Mononuclear cell (primary cell): ENCODE results near the gene CADM4. TPM values are rescaled to one million over a fixed set of nuclear protein-coding genes. Genes with fewer than 3 reads are reported as not detected.
A peak's percentile ranks its signal among the peaks of the same experiment; 100 is the strongest.
"Not testable (repeated sequence)": the region's sequence is repeated elsewhere in the genome, so short reads cannot be mapped to it uniquely, and the experiment has no call there.

Experiments used
- H3K27me3 ChIP-seq: 2 replicates; pipeline ENCODE4 v1.6.0; 2011; ENCODE audit warnings: low read length, control low read depth; ENCODE audit not compliant: insufficient read depth
- H3K4me1 ChIP-seq: 2 replicates; pipeline ENCODE4 v1.5.1; 2011; ENCODE audit warnings: mild to moderate bottlenecking, low read length, control low read depth; ENCODE audit not compliant: insufficient read depth
- H3K4me3 ChIP-seq: 2 replicates; pipeline ENCODE4 v1.5.1; 2011; ENCODE audit warnings: mild to moderate bottlenecking, low read length, moderate library complexity
- H3K9me3 ChIP-seq: 2 replicates; pipeline ENCODE4 v1.5.1; 2011; ENCODE audit warnings: low read depth, mild to moderate bottlenecking, control low read depth, low read length
- total RNA-seq: library from RNA; depleted of rRNA; stranded (reverse); fragments of >200 nt; gene quantifications from one replicate; pipeline ENCODE4 v1.2.3, GENCODE V29; 2012

Gene CADM4
- total RNA-seq, 1 donor, result 0.42 TPM

DNA sequence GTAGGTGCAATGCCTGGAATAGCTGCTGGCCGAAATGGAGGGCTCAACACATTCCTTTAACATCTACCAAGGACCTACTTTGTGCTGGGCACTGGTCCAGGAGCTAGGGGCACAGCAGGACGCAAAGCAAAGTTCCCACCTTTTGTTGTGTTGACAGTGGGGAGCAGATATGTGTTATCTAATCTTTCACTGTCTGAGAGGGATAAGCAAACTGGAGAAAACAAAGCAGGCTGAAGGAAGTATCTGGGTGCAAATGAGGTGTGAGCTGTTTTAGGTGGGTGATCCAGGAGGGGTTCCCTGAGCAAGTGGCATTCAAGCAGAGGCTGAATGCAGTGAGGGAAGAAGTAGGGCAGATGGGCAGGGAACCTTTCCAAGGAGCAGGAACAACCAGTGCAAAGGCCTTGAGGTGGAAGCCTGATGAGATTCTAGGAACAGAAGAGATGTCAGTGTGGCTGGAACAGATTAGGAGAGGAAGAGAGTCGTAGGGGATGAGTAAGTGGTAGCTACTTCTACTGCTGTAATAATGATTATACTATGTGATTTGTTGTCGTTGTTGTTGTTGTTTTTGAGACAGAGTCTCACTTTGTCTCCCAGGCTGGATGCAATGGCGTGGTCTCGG, 32.5 kb upstream of the CADM4 start:
- Histone ChIP-seq H3K4me3 (no peak overlapping the region), H3K27me3 (no peaks in the 10 kb centered on the region), H3K9me3 (no peaks in the 10 kb centered on the region), H3K4me1 (peaks cover 80% of the 10 kb centered on the region)

DNA sequence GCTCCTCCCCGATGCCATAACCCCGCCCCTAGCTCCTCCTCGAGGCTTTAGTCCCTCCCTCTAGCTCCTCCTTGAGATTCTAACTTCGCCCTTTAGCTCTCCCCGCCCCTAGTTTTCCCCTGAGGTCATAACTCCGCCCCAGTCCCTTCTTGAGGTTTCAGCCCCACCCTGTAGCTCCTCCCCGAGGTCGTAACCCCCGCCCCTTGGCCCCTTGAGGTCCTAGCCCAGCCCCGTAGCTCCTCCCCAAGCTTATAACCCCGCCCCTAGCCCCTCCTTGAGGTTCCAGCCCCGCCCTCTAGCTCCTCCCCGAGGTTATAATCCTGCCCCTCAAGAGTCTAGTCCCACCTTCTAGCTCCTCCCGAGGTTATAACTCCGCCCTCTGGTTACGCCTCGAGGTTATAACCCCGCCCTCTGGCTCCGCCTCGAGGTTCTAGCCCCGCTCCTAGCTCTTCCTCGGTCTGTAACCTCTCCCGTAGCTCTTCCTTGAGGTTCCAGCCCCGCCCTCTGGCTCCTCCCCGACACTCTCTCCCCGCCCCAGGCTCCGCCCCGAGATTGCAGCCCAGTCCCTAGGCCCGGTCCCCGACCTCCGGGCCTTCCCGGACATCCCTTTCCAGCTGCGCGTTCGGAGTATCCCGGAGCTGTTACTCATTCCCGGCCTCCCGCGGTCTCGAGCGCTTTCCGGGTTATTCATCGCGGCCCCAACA, 28.9 kb upstream of the CADM4 start:
- H3K4me1 ChIP-seq, result peaks cover 76% of the 10 kb centered on the region
- no peaks in the 10 kb centered on the region for H3K9me3 ChIP-seq
- H3K27me3 ChIP-seq, result no peaks in the 10 kb centered on the region
- H3K4me3 ChIP-seq, result peak overlapping the region; percentile 71

DNA sequence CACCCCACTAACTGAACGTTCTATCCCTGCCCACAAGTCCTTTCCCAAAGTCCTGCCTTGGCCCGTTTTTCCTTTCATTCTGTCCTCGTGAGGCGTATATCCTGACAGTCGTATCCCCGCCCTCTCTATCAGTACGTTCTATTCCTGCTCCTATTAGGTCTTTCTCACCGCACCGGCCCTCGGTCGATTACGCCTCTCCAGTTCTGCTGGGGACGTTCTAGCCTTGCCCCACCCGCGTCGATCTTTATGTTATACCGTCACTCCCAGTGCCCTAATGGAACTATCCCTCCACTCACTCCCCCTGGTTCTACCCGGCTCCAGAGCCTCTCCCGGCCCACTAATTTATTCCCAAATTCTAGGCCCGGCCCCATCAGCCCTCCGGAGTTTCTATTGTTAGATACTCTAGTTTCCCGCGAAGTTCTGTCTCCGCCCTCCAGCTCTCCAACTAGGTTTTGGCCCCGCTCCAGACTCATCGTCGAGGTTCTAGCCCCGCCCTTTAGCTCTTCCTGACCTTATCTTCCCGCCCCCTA, 28.3 kb upstream of the CADM4 start:
- Histone ChIP-seq H3K4me3 (peak overlapping the region; percentile 25), H3K4me1 (peaks cover 74% of the 10 kb centered on the region), H3K27me3 (no peaks in the 10 kb centered on the region), H3K9me3 (no peaks in the 10 kb centered on the region)

DNA sequence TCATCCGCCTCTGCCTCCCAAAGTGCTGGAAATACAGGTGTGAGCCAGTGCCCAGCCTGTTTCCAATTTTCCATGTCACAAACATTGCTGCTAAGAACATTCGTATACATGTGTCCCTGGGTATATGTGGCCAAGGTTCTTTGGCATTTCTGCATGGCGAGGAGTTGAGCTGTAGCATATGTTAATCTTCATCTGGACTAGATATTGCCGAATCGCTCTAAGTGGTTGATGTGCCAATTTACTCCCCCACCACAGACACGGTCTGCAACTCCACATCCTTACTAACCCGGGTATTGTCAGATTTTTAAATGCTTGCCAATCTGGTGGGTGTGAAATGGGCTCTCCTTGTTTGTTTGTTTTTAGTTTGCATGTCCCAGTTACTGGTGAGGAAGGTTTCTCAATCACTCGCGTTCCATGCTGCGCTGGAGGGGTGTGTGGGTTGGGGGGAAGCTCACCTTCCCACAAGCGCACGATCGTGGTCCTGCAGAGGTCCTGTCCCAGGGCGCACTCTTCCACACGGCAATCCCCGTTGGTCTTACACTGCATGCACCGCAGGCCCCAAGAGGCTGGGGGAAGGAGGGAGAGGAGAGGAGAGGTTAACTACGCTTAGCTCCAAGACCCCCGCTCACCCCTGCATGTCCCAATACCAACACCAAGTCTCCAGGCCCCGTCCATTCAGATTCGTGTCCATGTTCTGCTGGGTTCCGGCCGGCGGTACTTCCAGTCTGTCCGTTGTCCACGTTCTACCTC, 27.7 kb upstream of the CADM4 start:
- Histone ChIP-seq H3K4me1 (peaks cover 67% of the 10 kb centered on the region), H3K9me3 (no peaks in the 10 kb centered on the region), H3K27me3 (no peaks in the 10 kb centered on the region), H3K4me3 (no peak overlapping the region)

DNA sequence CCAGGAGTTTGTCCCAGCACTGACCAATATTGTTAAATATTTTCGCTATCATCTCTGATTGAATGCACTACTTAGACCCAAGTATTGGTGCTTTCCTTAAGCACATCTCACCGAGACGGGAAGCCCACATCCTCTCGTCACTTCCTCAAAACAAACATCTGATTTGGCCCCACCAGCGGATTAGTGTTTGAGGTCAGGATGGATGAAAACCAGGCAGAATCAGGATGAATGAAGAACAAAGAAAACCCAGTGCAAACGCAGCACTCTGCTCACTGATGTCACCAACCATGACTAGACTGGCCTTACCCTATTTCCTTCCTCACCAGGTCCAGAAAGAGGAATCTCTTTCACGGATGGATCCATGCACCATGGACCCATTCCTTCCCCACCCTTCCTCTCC, 24.4 kb upstream of the CADM4 start:
- Histone ChIP-seq H3K4me1 (peaks cover 39% of the 10 kb centered on the region), H3K9me3 (no peaks in the 10 kb centered on the region), H3K4me3 (no peak overlapping the region), H3K27me3 (no peaks in the 10 kb centered on the region)

DNA sequence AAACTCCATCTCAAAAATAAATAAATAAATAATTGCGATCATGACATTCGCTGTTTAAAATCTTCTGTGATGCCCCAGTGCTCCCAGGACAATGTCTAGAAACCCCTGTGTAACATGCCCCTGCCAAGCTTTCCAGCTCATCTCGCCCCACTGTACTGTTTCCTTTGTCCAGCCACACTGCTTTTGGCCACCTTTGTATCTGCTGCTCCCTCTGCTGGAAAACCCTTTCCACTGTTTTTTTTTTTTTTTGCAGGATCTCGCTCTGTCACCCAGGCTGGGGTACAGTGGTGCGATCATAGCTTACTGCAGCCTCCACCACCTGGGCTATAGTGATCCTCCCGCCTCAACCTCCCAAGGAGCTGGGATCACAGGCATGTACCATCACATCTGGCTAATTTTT, 22.8 kb upstream of the CADM4 start:
- Histone ChIP-seq H3K9me3 (no peaks in the 10 kb centered on the region), H3K4me3 (no peak overlapping the region), H3K4me1 (peaks cover 28% of the 10 kb centered on the region), H3K27me3 (no peaks in the 10 kb centered on the region)

DNA sequence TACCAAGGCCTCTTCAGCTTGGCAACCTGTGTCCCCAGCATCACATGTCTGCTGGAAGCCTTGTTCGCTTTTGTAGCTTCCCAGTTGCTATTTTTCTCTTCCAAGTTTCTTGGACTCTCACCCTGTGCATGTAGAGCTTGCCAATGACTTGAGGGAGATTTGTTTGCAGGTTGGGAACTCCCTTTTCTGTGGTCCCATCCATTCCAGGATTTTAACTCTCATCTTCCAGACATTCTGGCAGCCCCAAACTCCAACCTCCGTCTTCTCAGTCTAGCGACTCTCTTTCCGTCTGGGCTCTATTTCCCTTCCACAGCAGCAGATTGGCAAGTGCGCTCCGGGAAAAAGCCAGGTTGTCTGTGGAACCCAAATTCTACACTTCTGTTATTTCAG, 21.3 kb upstream of the CADM4 start:
- H3K4me1 ChIP-seq, result peaks cover 21% of the 10 kb centered on the region
- no peaks in the 10 kb centered on the region for H3K9me3 ChIP-seq
- H3K27me3 ChIP-seq, result no peaks in the 10 kb centered on the region
- no peak overlapping the region for H3K4me3 ChIP-seq

DNA sequence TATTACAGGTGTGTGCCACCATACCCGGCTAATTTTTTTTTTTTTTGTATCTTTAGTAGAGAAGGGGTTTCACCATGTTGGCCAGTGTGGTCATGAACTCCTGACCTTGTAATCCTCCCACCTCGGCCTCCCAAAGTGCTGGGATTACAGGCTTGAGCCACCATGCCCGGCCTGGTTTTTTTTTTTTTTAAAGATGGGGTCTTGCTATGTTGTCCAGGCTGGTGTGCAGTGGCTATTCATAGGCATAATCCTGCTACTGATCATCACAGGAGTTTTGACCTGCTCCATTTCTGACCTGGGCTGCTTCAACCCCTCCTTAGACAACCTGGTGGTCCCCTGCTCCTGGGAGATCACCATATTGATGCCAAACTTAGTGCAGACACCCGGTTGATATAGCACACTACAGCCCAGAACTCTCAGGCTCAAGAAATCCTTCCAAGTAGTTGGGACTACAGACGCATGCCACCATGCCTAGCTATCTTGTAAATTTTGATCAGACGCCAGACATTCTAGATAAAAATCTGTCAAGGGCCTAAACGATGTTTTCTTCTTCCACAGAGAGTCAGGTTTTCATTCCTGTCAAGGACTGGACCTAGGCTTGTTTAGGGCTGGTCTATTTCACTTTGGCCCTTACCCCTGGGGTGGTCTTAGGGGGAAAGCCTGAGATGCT, 20.8 kb upstream of the CADM4 start:
- no peaks in the 10 kb centered on the region for H3K27me3 ChIP-seq
- peaks cover 21% of the 10 kb centered on the region for H3K4me1 ChIP-seq
- no peaks in the 10 kb centered on the region for H3K9me3 ChIP-seq
- H3K4me3 ChIP-seq, result no peak overlapping the region

DNA sequence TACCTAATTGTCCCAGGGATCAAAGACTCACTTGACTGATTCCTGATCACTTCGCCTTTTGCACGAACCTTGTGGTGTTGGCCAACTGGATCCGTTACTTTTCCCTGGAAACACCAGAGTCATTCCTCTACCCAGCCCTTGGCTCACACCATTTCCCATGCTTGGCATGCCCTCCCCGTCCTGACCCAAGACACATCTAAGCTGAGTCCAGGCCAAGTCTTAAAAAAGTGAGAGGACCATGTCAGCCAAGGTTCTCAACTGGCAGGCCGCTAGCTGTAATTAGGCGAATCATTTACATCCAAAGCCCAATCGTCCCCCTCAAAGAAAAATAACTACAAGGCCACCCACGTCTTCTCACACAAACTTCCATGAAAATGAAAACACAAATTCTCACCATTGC, 18.8 kb upstream of the CADM4 start:
- Histone ChIP-seq H3K27me3 (no peaks in the 10 kb centered on the region), H3K4me3 (no peak overlapping the region), H3K9me3 (no peaks in the 10 kb centered on the region), H3K4me1 (peaks cover 3% of the 10 kb centered on the region)

DNA sequence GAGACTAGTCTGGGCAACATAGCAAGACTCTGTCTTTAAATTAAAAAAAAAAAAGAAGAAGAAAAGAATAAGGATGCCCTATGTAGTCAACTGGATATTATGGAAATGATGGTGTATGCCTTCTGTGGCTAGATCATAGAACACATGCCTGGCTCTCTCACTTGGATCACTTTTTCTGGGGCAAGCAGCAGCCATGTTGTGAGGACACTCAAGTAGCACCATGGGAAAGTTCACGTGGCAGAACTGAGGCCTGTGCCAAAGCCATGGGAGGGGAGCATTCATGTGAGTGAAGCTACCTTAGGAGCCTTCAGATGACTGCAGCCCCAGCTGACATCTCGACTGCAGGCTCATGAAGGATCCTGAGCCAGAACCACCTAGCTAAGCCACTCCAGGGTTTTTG, 18.4 kb upstream of the CADM4 start:
- H3K4me3 ChIP-seq, result no peak overlapping the region
- no peaks in the 10 kb centered on the region for H3K9me3 ChIP-seq
- H3K27me3 ChIP-seq, result no peaks in the 10 kb centered on the region
- H3K4me1 ChIP-seq, result no peaks in the 10 kb centered on the region

DNA sequence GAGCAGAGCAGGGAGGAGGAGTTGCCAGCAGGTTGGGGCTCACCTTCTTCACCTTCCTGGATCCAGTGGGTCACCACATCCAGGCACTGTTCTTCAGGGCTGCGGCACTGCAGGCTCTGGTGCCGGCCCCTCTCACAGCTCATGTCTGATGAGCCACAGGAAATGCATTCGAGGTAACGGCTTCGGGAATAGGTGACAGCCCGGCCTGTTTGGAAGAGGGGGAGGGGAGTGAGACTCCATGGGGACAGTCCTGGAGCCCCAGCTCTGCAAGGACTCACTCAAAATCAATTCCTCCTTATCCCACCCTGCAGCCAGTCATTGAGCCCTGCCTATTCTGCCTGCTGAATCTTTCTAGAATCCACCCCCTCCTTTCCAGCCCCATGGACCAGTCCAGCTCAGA, 16.8 kb upstream of the CADM4 start:
- no peaks in the 10 kb centered on the region for H3K9me3 ChIP-seq
- no peaks in the 10 kb centered on the region for H3K27me3 ChIP-seq
- no peak overlapping the region for H3K4me3 ChIP-seq
- no peaks in the 10 kb centered on the region for H3K4me1 ChIP-seq

DNA sequence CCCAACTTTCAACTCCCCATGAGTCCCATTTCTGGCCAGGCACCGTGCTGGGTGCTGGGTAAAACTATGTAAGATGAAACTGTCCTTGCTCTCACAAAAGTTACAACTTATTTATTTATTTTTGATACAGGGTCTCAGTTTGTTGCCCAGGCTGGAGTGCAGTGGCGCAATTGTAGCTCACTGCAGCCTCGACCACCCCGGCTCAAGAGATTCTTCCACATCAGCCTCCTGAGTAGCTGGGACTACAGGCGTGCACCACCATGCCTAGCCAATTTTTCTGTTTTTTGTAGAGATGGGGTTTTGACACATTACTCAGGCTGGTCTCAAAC, 12.9 kb upstream of the CADM4 start:
- Histone ChIP-seq H3K4me3 (no peak overlapping the region), H3K4me1 (no peaks in the 10 kb centered on the region), H3K27me3 (no peaks in the 10 kb centered on the region), H3K9me3 (no peaks in the 10 kb centered on the region)

DNA sequence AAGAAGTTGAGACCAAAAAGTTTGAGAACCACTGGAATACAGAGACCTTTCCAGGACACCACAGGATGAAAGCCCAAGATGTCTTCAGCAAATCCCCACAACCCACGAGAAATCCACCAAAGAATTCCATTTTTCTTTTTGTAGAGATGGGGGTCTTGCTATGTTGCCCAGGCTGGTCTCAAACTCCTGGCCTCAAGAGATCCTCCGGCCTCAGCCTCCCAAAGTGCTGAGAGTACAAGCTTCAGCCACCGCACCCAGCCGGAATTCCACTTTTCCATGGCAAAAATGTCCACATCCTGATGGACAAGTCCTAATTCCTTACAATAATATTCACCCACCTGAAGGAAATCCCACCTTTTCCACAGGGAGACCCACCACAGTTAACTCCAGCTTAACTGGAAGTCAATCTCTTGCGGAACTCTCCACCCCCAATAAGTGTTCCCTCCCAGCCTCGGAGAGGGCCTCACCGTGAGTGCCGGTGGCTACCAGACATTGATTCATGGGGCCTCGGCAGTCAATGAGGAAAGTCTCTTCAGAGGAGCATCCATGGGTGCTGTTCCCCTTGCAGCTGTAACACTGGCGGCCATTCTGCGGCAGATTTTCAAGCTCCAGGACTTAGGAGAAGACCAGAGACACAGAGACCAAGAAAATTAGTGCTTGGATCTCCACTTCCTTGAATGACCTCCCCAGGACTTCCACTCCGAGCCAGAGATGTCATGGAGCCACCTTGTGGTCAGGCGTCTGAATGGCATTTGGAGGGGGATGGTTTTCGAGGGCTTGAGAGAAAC, 12.3 kb upstream of the CADM4 start:
- H3K4me1 ChIP-seq, result no peaks in the 10 kb centered on the region
- no peaks in the 10 kb centered on the region for H3K9me3 ChIP-seq
- no peak overlapping the region for H3K4me3 ChIP-seq
- H3K27me3 ChIP-seq, result no peaks in the 10 kb centered on the region

DNA sequence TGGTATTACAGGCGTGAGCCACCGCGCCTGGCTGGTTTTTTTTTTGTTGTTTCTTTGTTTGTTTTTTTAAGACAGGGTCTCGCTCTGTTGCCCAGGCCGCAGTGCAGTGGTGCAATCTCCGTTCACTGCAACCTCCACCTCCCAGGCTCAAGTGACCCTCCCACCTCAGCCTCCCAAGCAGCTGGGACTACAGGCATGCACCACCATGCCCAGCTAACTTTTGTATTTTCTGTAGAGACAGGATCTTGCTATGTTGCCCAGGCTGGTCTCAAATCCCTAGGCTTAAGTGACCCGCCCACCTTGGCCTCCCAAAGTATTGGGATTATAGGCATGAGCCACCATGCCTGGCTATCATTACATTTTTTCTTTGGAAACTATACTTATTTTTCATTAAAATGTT, 10.6 kb upstream of the CADM4 start:
- not testable (repeated sequence) for H3K27me3 ChIP-seq, H3K9me3 ChIP-seq, H3K4me3 ChIP-seq, H3K4me1 ChIP-seq
